ENCODE data around the gene SNX13.

- TF ChIP-seq CTCF (IDR thresholded peaks at IDR 0.05; ENCODE audit: low read depth, low read length) (no peak), POLR2A (IDR thresholded peaks at IDR 0.05; ENCODE audit: extremely low read depth, insufficient read length) (no peak)
These were observed 7.3 kb upstream of the SNX13 start for GRCh38 chr7:17947620-17948019.
